ENCODE data around the gene DEPDC1B.

The DEPDC1B gene

GRCh38 chr5:60700416-60700757 is 421 bp upstream of the DEPDC1B start:
- Histone ChIP-seq H3K79me2 (ENCODE audit: insufficient read depth, low read depth) (peaks cover 38% of the 10 kb centered on the region; the same call in 1 of the 2 replicates), H3K4me3 (IDR thresholded peaks at IDR 0.05; ENCODE audit: insufficient read depth, low read depth, low read length) (no peak overlapping the region), H4K20me1 (ENCODE audit: insufficient read depth) (no peaks in the 10 kb centered on the region), H3K9ac (peak overlapping the region; percentile 81), H3K36me3 (ENCODE audit: insufficient read depth) (no peaks in the 10 kb centered on the region), H3K27me3 (ENCODE audit: insufficient read depth, low read depth) (no peaks in the 10 kb centered on the region), H3K4me2 (peak overlapping the region; percentile 85), H3K27ac (peak overlapping the region; percentile 87), H2AFZ (ENCODE audit: low read depth) (peak overlapping the region; percentile 95), H3K4me1 (ENCODE audit: low read depth, poor library complexity, severe bottlenecking) (peaks cover 26% of the 10 kb centered on the region)
- TF ChIP-seq CTCF (conservative IDR thresholded peaks at IDR 0.05; ENCODE audit: low read depth, low read length): no peak

GRCh38 chr5:60699288-60699608 is 718 bp downstream of the DEPDC1B start:
- Histone ChIP-seq H3K27me3 (ENCODE audit: insufficient read depth, low read depth) (no peaks in the 10 kb centered on the region), H3K4me2 (peak overlapping the region; percentile 85), H3K4me3 (IDR thresholded peaks at IDR 0.05; ENCODE audit: insufficient read depth, low read depth, low read length) (no peak overlapping the region), H2AFZ (ENCODE audit: low read depth) (peak overlapping the region; percentile 95), H3K9ac (peak overlapping the region; percentile 81), H3K27ac (peak overlapping the region; percentile 87), H3K4me1 (ENCODE audit: low read depth, poor library complexity, severe bottlenecking) (peaks cover 26% of the 10 kb centered on the region), H4K20me1 (ENCODE audit: insufficient read depth) (no peaks in the 10 kb centered on the region), H3K79me2 (ENCODE audit: insufficient read depth, low read depth) (peaks cover 41% of the 10 kb centered on the region; the same call in 1 of the 2 replicates), H3K36me3 (ENCODE audit: insufficient read depth) (no peaks in the 10 kb centered on the region)
- no peak for TF ChIP-seq CTCF (conservative IDR thresholded peaks at IDR 0.05; ENCODE audit: low read depth, low read length)

- TF ChIP-seq CTCF (conservative IDR thresholded peaks at IDR 0.05; ENCODE audit: low read depth, low read length): no peak
- no peaks in the 10 kb centered on the region for H3K36me3 ChIP-seq (ENCODE audit: insufficient read depth)
- no peaks in the 10 kb centered on the region for H4K20me1 ChIP-seq (ENCODE audit: insufficient read depth)
- no peak overlapping the region for H3K27ac ChIP-seq
- peak overlapping the region; percentile 85 for H3K4me2 ChIP-seq
- H3K4me1 ChIP-seq (ENCODE audit: low read depth, poor library complexity, severe bottlenecking): peaks cover 26% of the 10 kb centered on the region
- no peak overlapping the region for H3K9ac ChIP-seq
- no peak overlapping the region for H2AFZ ChIP-seq (ENCODE audit: low read depth)
- peaks cover 42% of the 10 kb centered on the region; the same call in 1 of the 2 replicates for H3K79me2 ChIP-seq (ENCODE audit: insufficient read depth, low read depth)
- no peaks in the 10 kb centered on the region for H3K27me3 ChIP-seq (ENCODE audit: insufficient read depth, low read depth)
- no peak overlapping the region for H3K4me3 ChIP-seq (IDR thresholded peaks at IDR 0.05; ENCODE audit: insufficient read depth, low read depth, low read length)
Observed at GRCh38 chr5:60698336-60698735, 1.6 kb downstream of the DEPDC1B start.

GRCh38 chr5:60690326-60690725 is 9.6 kb downstream of the DEPDC1B start:
- no peak overlapping the region for H3K4me2 ChIP-seq

More at GRCh38 chr5:60690326-60690725, 9.6 kb downstream of the DEPDC1B start:
- Histone ChIP-seq H3K27ac (no peak overlapping the region), H3K27me3 (ENCODE audit: insufficient read depth, low read depth) (no peaks in the 10 kb centered on the region), H3K36me3 (ENCODE audit: insufficient read depth) (peaks cover 3% of the 10 kb centered on the region; the same call in 1 of the 2 replicates), H4K20me1 (ENCODE audit: insufficient read depth) (no peaks in the 10 kb centered on the region), H3K79me2 (ENCODE audit: insufficient read depth, low read depth) (peaks cover 48% of the 10 kb centered on the region; the same call in 1 of the 2 replicates), H3K4me3 (IDR thresholded peaks at IDR 0.05; ENCODE audit: insufficient read depth, low read depth, low read length) (no peak overlapping the region), H2AFZ (ENCODE audit: low read depth) (no peak overlapping the region), H3K9ac (no peak overlapping the region), H3K4me1 (ENCODE audit: low read depth, poor library complexity, severe bottlenecking) (peaks cover 4% of the 10 kb centered on the region)
- no peak for TF ChIP-seq CTCF (conservative IDR thresholded peaks at IDR 0.05; ENCODE audit: low read depth, low read length)

All from KMS-11 (cell line).